Osteoblast (primary cell): ENCODE measurements around the gene INPP4B. TPM values are rescaled to one million over a fixed set of nuclear protein-coding genes. Genes with fewer than 3 reads are reported as not detected.

Experiments
- DNase-seq: peaks from one replicate; pipeline ENCODE4 v3.0.0; 2011; ENCODE audit warnings: low spot score, mixed read lengths; ENCODE audit not compliant: insufficient read length; ENCODE audit errors: missing footprints
- H2AFZ ChIP-seq: 2 replicates; pipeline ENCODE4 v1.6.0; 2011; ENCODE audit warnings: mild to moderate bottlenecking, low read length
- H3K27ac ChIP-seq: 2 replicates; pipeline ENCODE4 v1.5.1; 2011; ENCODE audit warnings: mild to moderate bottlenecking, low read depth, low read length, moderate library complexity
- H3K27me3 ChIP-seq: 2 replicates; pipeline ENCODE4 v1.6.0; 2012; ENCODE audit warnings: mild to moderate bottlenecking, control low read depth, inconsistent platforms, low read length, moderate library complexity; ENCODE audit not compliant: insufficient read depth
- H3K36me3 ChIP-seq: 2 replicates; pipeline ENCODE4 v1.5.1; 2011; ENCODE audit warnings: mild to moderate bottlenecking, low read length, control low read depth, moderate library complexity; ENCODE audit not compliant: insufficient read depth
- H3K4me1 ChIP-seq: 2 replicates; pipeline ENCODE4 v1.5.1; 2011; ENCODE audit warnings: mild to moderate bottlenecking, low read length, control low read depth, moderate library complexity; ENCODE audit not compliant: insufficient read depth
- H3K4me2 ChIP-seq: 2 replicates; pipeline ENCODE4 v1.6.0; 2011; ENCODE audit warnings: mild to moderate bottlenecking, low read length; ENCODE audit not compliant: insufficient read depth
- H3K4me3 ChIP-seq: fragments of 200-600 bp; sonication (generic); 3 replicates; pipeline ENCODE4 v1.5.1; 2012; ENCODE audit warnings: mild to moderate bottlenecking, low read length, inconsistent platforms; ENCODE audit not compliant: insufficient read depth
- H3K79me2 ChIP-seq: 2 replicates; pipeline ENCODE4 v1.6.0; 2012; ENCODE audit warnings: mild to moderate bottlenecking, low read length, control low read depth, inconsistent platforms; ENCODE audit not compliant: insufficient read depth
- H3K9me3 ChIP-seq: 2 replicates; pipeline ENCODE4 v1.5.1; 2011; ENCODE audit warnings: low read depth, low read length, control low read depth
- H4K20me1 ChIP-seq: 2 replicates; pipeline ENCODE4 v1.6.0; 2012; ENCODE audit warnings: mild to moderate bottlenecking, low read length, control low read depth; ENCODE audit not compliant: insufficient read depth
- CTCF ChIP-seq: IDR thresholded peaks from 2 replicates; pipeline ENCODE4 v1.5.1; 2011; ENCODE audit warnings: mild to moderate bottlenecking, low read depth, low read length, moderate library complexity; ENCODE audit errors: extremely low read depth
- total RNA-seq: library from RNA; depleted of rRNA; stranded (reverse); fragments of >200 nt; gene quantifications from 2 replicates; pipeline ENCODE4 v1.2.3, GENCODE V29; 2012

Gene INPP4B
- total RNA-seq, 1 donor = 11.6 TPM

DNA sequence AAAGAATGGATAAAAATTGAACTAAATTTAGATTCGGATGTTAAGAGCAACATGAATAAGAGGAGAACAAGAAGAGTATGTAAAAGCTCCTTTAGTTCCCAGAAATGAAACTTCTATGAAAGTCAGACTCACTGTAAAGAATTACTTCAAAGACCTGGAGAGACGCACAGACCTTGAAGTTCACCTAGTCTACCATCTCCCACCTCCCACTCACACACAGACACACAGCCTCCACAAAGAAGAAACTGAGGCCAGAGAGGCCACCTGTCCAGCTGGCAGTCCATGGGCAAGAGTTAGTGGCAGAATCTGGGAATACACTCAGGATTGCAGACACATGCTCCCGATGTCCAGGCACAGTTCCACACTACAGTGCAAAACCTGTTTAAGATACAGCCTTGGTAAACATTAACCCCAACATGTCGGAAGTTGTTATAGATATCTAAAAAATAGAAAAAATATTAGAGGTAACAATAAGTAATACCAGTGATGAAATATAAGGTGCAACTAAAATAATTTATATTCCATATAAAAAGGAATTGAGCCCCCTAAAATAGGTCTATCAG lies 288.8 kb downstream of the INPP4B start:
- H3K4me3 ChIP-seq = no peak overlapping the region
- H3K4me2 ChIP-seq = no peak overlapping the region
- no peaks in the 10 kb centered on the region for H3K9me3 ChIP-seq
- H2AFZ ChIP-seq = no peak overlapping the region
- no peaks in the 10 kb centered on the region for H3K4me1 ChIP-seq
- no peaks in the 10 kb centered on the region for H3K36me3 ChIP-seq
- DNase-seq = no peak
- no peaks in the 10 kb centered on the region for H3K79me2 ChIP-seq
- no peak for TF ChIP-seq CTCF
- H3K27ac ChIP-seq = no peak overlapping the region
- no peaks in the 10 kb centered on the region for H3K27me3 ChIP-seq
- H4K20me1 ChIP-seq = no peaks in the 10 kb centered on the region

- Histone ChIP-seq H3K79me2 (no peaks in the 10 kb centered on the region), H3K4me3 (no peak overlapping the region), H4K20me1 (no peaks in the 10 kb centered on the region), H3K36me3 (no peaks in the 10 kb centered on the region), H2AFZ (no peak overlapping the region), H3K4me1 (no peaks in the 10 kb centered on the region), H3K27me3 (no peaks in the 10 kb centered on the region), H3K27ac (no peak overlapping the region), H3K9me3 (no peaks in the 10 kb centered on the region), H3K4me2 (no peak overlapping the region)
- DNase-seq = no peak
- no peak for TF ChIP-seq CTCF
Observed at GRCh38 chr4:142556570-142557238, 289.4 kb downstream of the INPP4B start.

DNA sequence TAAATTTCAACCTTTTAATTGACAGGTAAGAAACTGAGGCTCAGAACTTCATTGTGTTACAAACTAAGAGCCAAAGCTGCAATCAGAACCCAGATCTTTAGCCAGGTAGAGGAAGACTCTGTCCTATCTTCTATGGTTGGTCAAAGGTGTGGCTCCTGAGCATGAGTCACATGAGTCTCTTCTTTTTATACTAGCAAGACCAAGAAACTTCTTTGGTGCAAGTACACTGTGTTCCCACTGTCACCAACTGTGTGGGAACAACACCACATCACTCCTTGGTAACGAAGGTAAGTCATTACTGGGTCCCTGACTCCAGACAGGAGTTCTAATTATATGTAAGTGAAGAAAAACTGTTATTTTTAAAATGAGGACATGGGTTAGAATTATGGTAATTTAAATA lies 290.1 kb downstream of the INPP4B start:
- Histone ChIP-seq H3K4me3 (no peak overlapping the region), H3K9me3 (no peaks in the 10 kb centered on the region), H3K4me1 (peaks cover 3% of the 10 kb centered on the region), H3K4me2 (no peak overlapping the region), H4K20me1 (no peaks in the 10 kb centered on the region), H3K27me3 (no peaks in the 10 kb centered on the region), H2AFZ (no peak overlapping the region), H3K27ac (no peak overlapping the region), H3K79me2 (no peaks in the 10 kb centered on the region), H3K36me3 (no peaks in the 10 kb centered on the region)
- no peak for DNase-seq
- no peak for TF ChIP-seq CTCF

GRCh38 chr4:142554412-142554811 lies 291.7 kb downstream of the INPP4B start:
- no peak overlapping the region for H3K4me2 ChIP-seq
- H3K27ac ChIP-seq = no peak overlapping the region
- no peak for DNase-seq
- no peaks in the 10 kb centered on the region for H3K36me3 ChIP-seq
- H4K20me1 ChIP-seq = no peaks in the 10 kb centered on the region
- H2AFZ ChIP-seq = no peak overlapping the region
- H3K4me1 ChIP-seq = peaks cover 17% of the 10 kb centered on the region
- no peaks in the 10 kb centered on the region for H3K9me3 ChIP-seq
- H3K27me3 ChIP-seq = no peaks in the 10 kb centered on the region
- no peaks in the 10 kb centered on the region for H3K79me2 ChIP-seq
- TF ChIP-seq CTCF = no peak
- no peak overlapping the region for H3K4me3 ChIP-seq
